Caki2 (cell line): ENCODE measurements around the gene STAG2. TPM values are rescaled to one million over a fixed set of nuclear protein-coding genes. Genes with fewer than 3 reads are reported as not detected.
"Not testable (repeated sequence)": the region's sequence is repeated elsewhere in the genome, so short reads cannot be mapped to it uniquely, and the experiment has no call there.

Experiments used
- DNase-seq: peaks from one replicate; pipeline ENCODE4 v3.0.0-alpha.2; 2015; ENCODE audit warnings: low read depth
- in situ Hi-C: cut with HindIII; loops from 2 replicates; pipeline ENCODE4 v1.10.0; 2016; ENCODE audit warnings: low sequenced_read_pairs, low pct_unique_long_range_greater_than_20kb, mixed read lengths
- total RNA-seq: library from RNA; depleted of rRNA; stranded (reverse); fragments of >200 nt; shearing (Covaris generic); gene quantifications from 2 replicates; pipeline ENCODE4 v1.2.3, GENCODE V29; 2014; ENCODE audit warnings: low replicate concordance; rRNA removed

STAG2 gene
- 24.2 and 42.9 TPM in 2 replicates for total RNA-seq

GRCh38 chrX:123961268-123962005 lies at the start of gene STAG2:
TSS of gene STAG2 (plus strand) at chrX:123961706. CDS start at chrX:124022628, 60,922 bp downstream.
- peak; percentile 71 for DNase-seq
- in situ Hi-C loops: no loop called here

- DNase-seq: no peak
- in situ Hi-C loops: no loop called here
Observed at GRCh38 chrX:123917069-123917468, 44.4 kb upstream of the STAG2 start.

- in situ Hi-C loops: no loop called here
- DNase-seq: no peak
Observed at GRCh38 chrX:123918106-123918721, 43.3 kb upstream of the STAG2 start.

- DNase-seq: peak; percentile 32
- in situ Hi-C loops: no loop called here
Observed at GRCh38 chrX:123920105-123920785, 41.3 kb upstream of the STAG2 start.

- DNase-seq: no peak
- in situ Hi-C loops: no loop called here
Observed at GRCh38 chrX:123923211-123923610, 38.3 kb upstream of the STAG2 start.

- in situ Hi-C loops: no loop called here
- no peak for DNase-seq
Observed at GRCh38 chrX:123924186-123924585, 37.3 kb upstream of the STAG2 start.

- no peak for DNase-seq
- in situ Hi-C loops: no loop called here
Observed at GRCh38 chrX:123927845-123928244, 33.7 kb upstream of the STAG2 start.

GRCh38 chrX:123932055-123932454 lies 29.5 kb upstream of the STAG2 start:
- in situ Hi-C loops, DNase-seq: not testable (repeated sequence)

GRCh38 chrX:123943074-123943473 lies 18.4 kb upstream of the STAG2 start:
- no peak for DNase-seq
- in situ Hi-C loops: no loop called here

- DNase-seq: no peak
- in situ Hi-C loops: no loop called here
Observed at GRCh38 chrX:123943488-123943887, 18.0 kb upstream of the STAG2 start.

- in situ Hi-C loops: no loop called here
- DNase-seq: no peak
Observed at GRCh38 chrX:123949846-123950245, 11.7 kb upstream of the STAG2 start.

- peak; percentile 63 for DNase-seq
- in situ Hi-C loops: no loop called here
Observed at GRCh38 chrX:123959281-123960063, 2.0 kb upstream of the STAG2 start.

- DNase-seq: peak; percentile 10
- in situ Hi-C loops: no loop called here
Observed at GRCh38 chrX:123960956-123961267, 594 bp upstream of the STAG2 start.

GRCh38 chrX:123962006-123962467 lies 531 bp downstream of the STAG2 start:
- DNase-seq: no peak
- in situ Hi-C loops: no loop called here

GRCh38 chrX:123962794-123963373 lies 1.4 kb downstream of the STAG2 start:
- peak; percentile 92 for DNase-seq
- in situ Hi-C loops: no loop called here

GRCh38 chrX:123964156-123964834 lies 2.8 kb downstream of the STAG2 start:
- in situ Hi-C loops: no loop called here
- no peak for DNase-seq

- in situ Hi-C loops: no loop called here
- no peak for DNase-seq
Observed at GRCh38 chrX:123965712-123966111, 4.2 kb downstream of the STAG2 start.

GRCh38 chrX:123967497-123967896 lies 6.0 kb downstream of the STAG2 start:
- in situ Hi-C loops: no loop called here

More at GRCh38 chrX:123967497-123967896, 6.0 kb downstream of the STAG2 start:
- DNase-seq: no peak
